HG03108 (cell line): ENCODE results near the gene ATG5.

Source experiments
- ATAC-seq: cut with Tn5 transposase; IDR thresholded peaks from one replicate; pipeline ENCODE4 v1.9.1; 2021; ENCODE audit warnings: moderate library complexity; ENCODE audit not compliant: unreplicated experiment

ATG5 gene

GRCh38 chr6:106226676-106227075, 98.9 kb downstream of the ATG5 start:
- ATAC-seq = no peak

- ATAC-seq = no peak
Observed at GRCh38 chr6:106225581-106225980, 100.0 kb downstream of the ATG5 start.

GRCh38 chr6:106223300-106223930, 102.1 kb downstream of the ATG5 start:
- peak; percentile 48 for ATAC-seq

- peak; percentile 83 for ATAC-seq
Observed at GRCh38 chr6:106220485-106220884, 105.1 kb downstream of the ATG5 start.

- no peak for ATAC-seq
Observed at GRCh38 chr6:106216527-106216926, 109.0 kb downstream of the ATG5 start.

GRCh38 chr6:106215608-106216007, 110.0 kb downstream of the ATG5 start:
- ATAC-seq = no peak

GRCh38 chr6:106214531-106214930, 111.0 kb downstream of the ATG5 start:
- no peak for ATAC-seq

GRCh38 chr6:106213660-106214289, 111.8 kb downstream of the ATG5 start:
- no peak for ATAC-seq

- ATAC-seq = no peak
Observed at GRCh38 chr6:106212576-106212975, 113.0 kb downstream of the ATG5 start.

GRCh38 chr6:106206905-106207304, 118.7 kb downstream of the ATG5 start:
- no peak for ATAC-seq

GRCh38 chr6:106204961-106205360, 120.6 kb downstream of the ATG5 start:
- no peak for ATAC-seq

- no peak for ATAC-seq
Observed at GRCh38 chr6:106199998-106200397, 125.6 kb downstream of the ATG5 start.

- no peak for ATAC-seq
Observed at GRCh38 chr6:106199331-106199730, 126.2 kb downstream of the ATG5 start.

GRCh38 chr6:106197441-106197840, 128.1 kb downstream of the ATG5 start:
- no peak for ATAC-seq

- ATAC-seq = no peak
Observed at GRCh38 chr6:106194949-106195921, 130.3 kb downstream of the ATG5 start.

GRCh38 chr6:106192824-106193223, 132.7 kb downstream of the ATG5 start:
- no peak for ATAC-seq

- ATAC-seq = no peak
Observed at GRCh38 chr6:106188104-106188794, 137.3 kb downstream of the ATG5 start.

GRCh38 chr6:106187424-106187982, 138.1 kb downstream of the ATG5 start:
- ATAC-seq = no peak

GRCh38 chr6:106186714-106187113, 138.8 kb downstream of the ATG5 start:
- ATAC-seq = no peak

- no peak for ATAC-seq
Observed at GRCh38 chr6:106186172-106186571, 139.4 kb downstream of the ATG5 start.

GRCh38 chr6:106185615-106186014, 139.9 kb downstream of the ATG5 start:
- ATAC-seq = no peak
